RPMI7951 (cell line): ENCODE data around the gene COX5A. TPM values are rescaled to one million over a fixed set of nuclear protein-coding genes. Genes with fewer than 3 reads are reported as not detected.

Experiments used
- DNase-seq: peaks from one replicate; pipeline ENCODE4 v3.0.0-alpha.2; 2012; ENCODE audit warnings: low read depth
- total RNA-seq: library from RNA; depleted of rRNA; stranded (reverse); fragments of >200 nt; shearing (Covaris generic); gene quantifications from 2 replicates; pipeline ENCODE4 v1.2.3, GENCODE V29; 2014; rRNA removed

COX5A gene
- total RNA-seq, 1 experiment from 2014 or later = 133 TPM

GRCh38 chr15:74873036-74873755 is 64.7 kb downstream of the COX5A start, which contains the start of gene SCAMP2:
Gene SCAMP2 (minus strand): TSS chr15:74873365. CDS start chr15:74873255, 110 bp downstream.
- DNase-seq = peak; percentile 95

GRCh38 chr15:74872702-74873035 is 65.2 kb downstream of the COX5A start:
- DNase-seq = no peak

GRCh38 chr15:74870436-74871215 is 67.2 kb downstream of the COX5A start:
- DNase-seq = no peak

Other genes with a start within 250 kb of the COX5A start
- 7.4 and 10.6 TPM in 2 replicates for gene EDC3, start 242.0 kb downstream of the COX5A start, total RNA-seq
- gene CYP1A1, start 212.5 kb downstream of the COX5A start, total RNA-seq = 1.3 and 1.4 TPM in 2 replicates
- not detected in 2 replicates for gene CYP1A2, start 189.2 kb downstream of the COX5A start, total RNA-seq
- gene CSK, start 156.0 kb downstream of the COX5A start, total RNA-seq = 21.4 and 24.6 TPM in 2 replicates
- gene LMAN1L, start 125.2 kb downstream of the COX5A start, total RNA-seq = not detected in 2 replicates
- gene CPLX3, start 111.4 kb downstream of the COX5A start, total RNA-seq = not detected in 2 replicates
- gene ULK3, start 94.9 kb downstream of the COX5A start, total RNA-seq = 14.3 and 15.1 TPM in 2 replicates
- 27.8 and 31.4 TPM in 2 replicates for gene SCAMP2, start 64.7 kb downstream of the COX5A start, total RNA-seq
- 142 and 162 TPM in 2 replicates for gene MPI, start 48.0 kb downstream of the COX5A start, total RNA-seq
- 38.9 and 41.2 TPM in 2 replicates for gene FAM219B, start 31.2 kb downstream of the COX5A start, total RNA-seq
- gene RPP25, start 18.7 kb upstream of the COX5A start, total RNA-seq = 9.7 and 14.9 TPM in 2 replicates
- 4.0 and 4.4 TPM in 2 replicates for gene SCAMP5, start 57.5 kb upstream of the COX5A start, total RNA-seq
- gene PPCDC, start 85.5 kb upstream of the COX5A start, total RNA-seq = 17.9 and 32.4 TPM in 2 replicates